Effector memory CD8-positive, alpha-beta T cell (primary cell): ENCODE measurements around the gene BORCS6.
A peak's percentile ranks its signal among the peaks of the same experiment; 100 is the strongest.

Experiments
- ATAC-seq: fragments of 150-1000 bp; cut with Tn5 transposase; replicated peaks from 2 replicates; pipeline ENCODE4 v1.10.0; 2021; ENCODE audit warnings: mild to moderate bottlenecking, moderate library complexity
- DNase-seq, 3 experiments: peaks; one replicate each; pipeline ENCODE4 v3.0.0; 2021
- H3K27ac Mint-ChIP-seq, 2 donors: one replicate each; pipeline ENCODE4 v1.8.0; 2022; ENCODE audit warnings: mild to moderate bottlenecking in 2 of 2, mixed read lengths in 2 of 2, moderate library complexity in 2 of 2
- H3K27me3 Mint-ChIP-seq, 2 donors: one replicate each; pipeline ENCODE4 v1.8.0; 2022; ENCODE audit warnings: mixed read lengths in 2 of 2
- H3K36me3 Mint-ChIP-seq: one replicate; pipeline ENCODE4 v1.8.0; 2022; ENCODE audit warnings: mild to moderate bottlenecking, moderate library complexity, mixed read lengths; ENCODE audit not compliant: insufficient read depth
- H3K4me1 Mint-ChIP-seq, 2 donors: one replicate each; pipeline ENCODE4 v1.8.0; 2022; ENCODE audit warnings: low read depth in 2 of 2, mixed read lengths in 2 of 2
- H3K4me3 Mint-ChIP-seq, 2 donors: one replicate each; pipeline ENCODE4 v1.8.0; 2022; ENCODE audit warnings: mild to moderate bottlenecking in 2 of 2, mixed read lengths in 2 of 2, moderate library complexity in 2 of 2
- H3K9me3 Mint-ChIP-seq, 2 donors: one replicate each; pipeline ENCODE4 v1.8.0; 2022; ENCODE audit warnings: mixed read lengths in 2 of 2

BORCS6 gene

DNA sequence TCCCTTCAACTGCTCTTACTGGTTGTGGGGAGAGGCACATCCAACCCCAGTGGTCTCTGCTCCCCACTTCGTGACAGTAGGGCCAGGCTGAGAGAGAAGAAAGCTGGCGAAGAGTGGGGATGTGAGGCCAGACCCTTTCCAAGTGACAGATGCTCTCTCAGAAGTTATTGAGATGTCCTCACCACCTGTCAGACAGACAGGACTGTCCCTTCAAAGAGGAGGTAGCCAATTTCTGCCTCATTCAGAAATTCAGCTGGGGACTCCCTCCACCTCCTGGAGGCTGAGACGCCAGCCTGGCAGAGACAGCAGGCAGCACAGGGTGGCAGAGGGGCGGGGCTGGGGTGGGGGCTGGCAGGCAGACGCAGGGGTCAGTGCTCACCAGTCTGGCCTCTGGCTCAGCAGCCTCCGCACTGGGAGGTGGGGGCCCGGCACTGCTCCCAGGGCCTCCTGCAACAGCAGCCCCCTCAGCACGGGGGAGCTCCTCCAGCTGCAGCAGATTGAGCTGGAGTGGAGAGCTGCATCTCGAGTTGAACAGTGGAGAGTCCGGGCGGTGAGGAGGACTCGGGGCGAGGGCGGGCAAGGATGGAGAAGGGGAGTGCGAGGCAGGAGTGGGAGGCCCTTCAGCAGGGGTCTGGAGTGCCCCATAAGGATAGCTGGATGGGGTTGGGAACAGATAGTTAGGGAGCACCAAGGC lies 46.9 kb downstream of the BORCS6 start:
- H3K27ac Mint-ChIP-seq = peak overlapping the region in 1 of 2 donors; percentile 80
- no peaks in the 10 kb centered on the region for H3K36me3 Mint-ChIP-seq
- no peaks in the 10 kb centered on the region for H3K9me3 Mint-ChIP-seq
- peak overlapping the region; percentile 41 to 64 for H3K4me3 Mint-ChIP-seq
- peaks cover 6 to 20% of the 10 kb centered on the region in 2 donors for H3K4me1 Mint-ChIP-seq
- ATAC-seq (no peak), DNase-seq (peak in 1 of 3 experiments; percentile 19)
- H3K27me3 Mint-ChIP-seq = no peaks in the 10 kb centered on the region

DNA sequence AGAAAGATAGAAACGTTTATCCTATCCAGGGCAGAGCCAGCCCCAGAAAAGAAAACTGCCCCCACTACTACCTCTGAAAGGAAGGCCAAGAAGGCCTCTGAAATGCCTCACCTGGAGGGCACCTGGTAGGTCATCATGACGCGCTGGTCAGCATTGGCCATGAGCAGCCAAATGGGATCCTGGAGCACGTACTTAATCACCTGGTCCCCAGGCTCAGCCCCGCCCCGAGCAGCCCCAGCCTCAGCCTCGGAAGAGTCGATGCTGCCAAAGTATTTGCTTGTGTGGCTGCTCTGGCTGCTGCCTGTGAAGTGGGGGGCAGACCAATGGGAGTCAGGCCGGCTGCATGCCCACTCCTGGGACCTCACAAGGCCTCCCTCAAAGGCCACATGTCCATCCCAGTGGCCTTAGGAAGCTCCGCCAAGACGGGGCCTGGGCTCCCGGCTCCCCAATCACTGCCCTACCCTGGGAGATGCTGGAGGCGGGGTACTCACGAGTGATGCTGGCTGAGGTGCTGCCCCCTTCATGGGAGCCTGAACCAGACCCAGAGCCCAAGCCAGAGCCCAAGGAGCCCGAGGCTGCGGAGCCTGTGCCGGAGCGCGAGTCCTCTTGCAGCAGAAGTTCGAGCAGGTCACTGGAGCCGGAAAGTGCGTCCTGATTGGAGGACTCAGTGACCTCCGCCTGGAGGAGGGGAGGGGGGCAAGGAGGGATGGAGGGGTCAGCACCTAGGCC lies 47.7 kb downstream of the BORCS6 start:
- peak overlapping the region in 1 of 2 donors; percentile 64 for H3K4me3 Mint-ChIP-seq
- H3K27me3 Mint-ChIP-seq = no peaks in the 10 kb centered on the region
- H3K4me1 Mint-ChIP-seq = peaks cover 6 to 16% of the 10 kb centered on the region in 2 donors
- H3K27ac Mint-ChIP-seq = peak overlapping the region in 1 of 2 donors; percentile 69
- no peaks in the 10 kb centered on the region for H3K9me3 Mint-ChIP-seq
- no peak for ATAC-seq
- H3K36me3 Mint-ChIP-seq = no peaks in the 10 kb centered on the region
- peak in 2 of 3 experiments; percentile 14 to 15 for DNase-seq

DNA sequence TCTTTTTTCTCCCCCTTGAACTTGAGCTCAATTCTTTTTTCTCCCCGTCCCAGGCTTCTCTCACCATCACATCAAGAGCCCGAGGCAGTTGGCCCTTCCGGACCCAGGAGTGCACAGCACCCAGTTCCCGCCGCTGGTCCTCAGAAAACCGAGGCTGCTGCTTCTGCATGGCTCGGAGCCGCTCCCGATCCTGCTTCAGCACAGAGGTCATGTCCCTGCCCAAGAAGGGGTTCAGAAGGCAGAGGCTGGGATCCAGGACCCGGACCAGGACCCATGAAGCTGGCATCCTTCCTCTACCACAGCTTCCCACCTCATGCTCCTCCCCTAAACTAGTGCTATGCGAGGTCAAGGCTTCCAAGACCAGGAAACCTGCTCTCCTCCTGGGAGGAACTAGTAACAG lies 48.2 kb downstream of the BORCS6 start:
- peak overlapping the region in 1 of 2 donors; percentile 64 for H3K4me3 Mint-ChIP-seq
- no peaks in the 10 kb centered on the region for H3K9me3 Mint-ChIP-seq
- H3K27me3 Mint-ChIP-seq = no peaks in the 10 kb centered on the region
- peaks cover 3 to 13% of the 10 kb centered on the region in 2 donors for H3K4me1 Mint-ChIP-seq
- no peaks in the 10 kb centered on the region for H3K36me3 Mint-ChIP-seq
- DNase-seq = no peak
- ATAC-seq = no peak
- peak overlapping the region in 1 of 2 donors; percentile 69 for H3K27ac Mint-ChIP-seq

DNA sequence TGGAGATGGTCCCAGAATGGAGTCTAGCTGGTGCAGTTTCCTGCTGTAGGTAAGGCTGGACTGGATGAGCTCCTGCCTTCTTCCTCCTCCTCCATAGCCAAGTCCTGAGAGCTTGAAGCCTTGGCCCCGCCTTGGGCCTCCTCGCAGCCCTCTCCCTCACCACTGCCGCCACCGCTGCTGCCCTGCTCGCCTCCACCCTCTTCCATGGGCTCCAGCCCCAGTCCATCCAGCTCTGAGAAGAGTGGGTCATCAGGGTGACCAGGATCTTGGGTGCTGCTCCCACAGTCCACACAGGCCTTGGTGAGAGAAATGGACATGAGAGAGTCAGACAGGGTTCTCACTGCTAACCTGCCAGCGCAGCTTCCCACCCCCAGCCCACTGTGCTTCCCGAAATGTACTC lies 48.9 kb downstream of the BORCS6 start:
- ATAC-seq (no peak), DNase-seq (peak in 1 of 3 experiments; percentile 2)
- no peaks in the 10 kb centered on the region for H3K27me3 Mint-ChIP-seq
- H3K27ac Mint-ChIP-seq = peak overlapping the region in 1 of 2 donors; percentile 69
- H3K4me3 Mint-ChIP-seq = no peak overlapping the region
- H3K9me3 Mint-ChIP-seq = no peaks in the 10 kb centered on the region
- H3K36me3 Mint-ChIP-seq = no peaks in the 10 kb centered on the region
- peaks cover 0 to 10% of the 10 kb centered on the region in 2 donors for H3K4me1 Mint-ChIP-seq

DNA sequence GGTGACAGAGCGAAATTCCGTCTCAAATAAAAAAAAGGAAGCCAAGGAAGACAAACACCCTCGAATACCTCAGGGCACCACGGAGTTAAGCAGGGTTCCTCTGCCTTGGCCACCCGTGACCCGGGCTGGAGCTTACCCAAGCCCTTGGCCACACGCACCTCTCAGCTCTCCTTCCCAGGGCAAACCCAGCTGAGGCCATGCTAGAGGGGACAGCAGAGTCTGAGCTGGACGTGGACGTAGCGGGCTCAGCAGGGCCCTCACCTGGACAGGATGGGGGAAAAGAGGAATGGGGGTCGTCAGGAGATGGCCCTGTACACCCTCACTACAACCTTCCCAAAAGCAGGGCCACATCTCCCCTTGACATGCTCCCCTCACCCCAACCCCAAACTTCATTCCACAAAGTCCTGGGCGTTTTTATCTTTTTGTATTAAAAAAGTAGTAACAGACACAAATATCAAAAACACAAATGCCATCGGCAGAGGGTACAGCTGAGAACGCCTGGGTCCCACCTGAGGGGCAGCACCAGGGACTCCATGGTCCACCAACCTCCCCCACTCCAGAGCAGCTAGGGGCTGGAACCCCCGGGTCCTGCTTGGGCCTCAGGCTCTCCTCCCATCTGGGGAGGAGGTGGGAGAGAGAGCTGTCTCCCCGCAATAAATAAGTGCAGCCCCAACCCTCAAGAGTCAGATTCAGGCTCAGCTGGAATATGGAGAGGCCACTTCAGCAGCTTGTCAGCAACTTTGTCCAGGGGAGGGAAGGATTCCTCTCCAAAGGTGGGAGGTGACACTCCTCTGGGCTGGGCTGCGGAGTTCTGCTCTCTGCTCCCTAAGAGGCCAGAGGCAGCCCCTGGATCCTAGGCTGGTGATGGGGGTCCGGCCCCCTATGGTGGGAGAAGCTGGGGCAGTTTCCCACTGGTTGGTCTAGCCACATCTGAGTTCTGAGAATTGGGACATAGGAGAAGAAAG lies 49.6 kb downstream of the BORCS6 start:
- peaks cover 0 to 8% of the 10 kb centered on the region in 2 donors for H3K4me1 Mint-ChIP-seq
- H3K27ac Mint-ChIP-seq = peak overlapping the region in 1 of 2 donors; percentile 69
- ATAC-seq (no peak), DNase-seq (peak in 1 of 3 experiments; percentile 9)
- H3K9me3 Mint-ChIP-seq = no peaks in the 10 kb centered on the region
- H3K4me3 Mint-ChIP-seq = peak overlapping the region in 1 of 2 donors; percentile 10
- H3K27me3 Mint-ChIP-seq = no peaks in the 10 kb centered on the region
- H3K36me3 Mint-ChIP-seq = peaks cover 5% of the 10 kb centered on the region

DNA sequence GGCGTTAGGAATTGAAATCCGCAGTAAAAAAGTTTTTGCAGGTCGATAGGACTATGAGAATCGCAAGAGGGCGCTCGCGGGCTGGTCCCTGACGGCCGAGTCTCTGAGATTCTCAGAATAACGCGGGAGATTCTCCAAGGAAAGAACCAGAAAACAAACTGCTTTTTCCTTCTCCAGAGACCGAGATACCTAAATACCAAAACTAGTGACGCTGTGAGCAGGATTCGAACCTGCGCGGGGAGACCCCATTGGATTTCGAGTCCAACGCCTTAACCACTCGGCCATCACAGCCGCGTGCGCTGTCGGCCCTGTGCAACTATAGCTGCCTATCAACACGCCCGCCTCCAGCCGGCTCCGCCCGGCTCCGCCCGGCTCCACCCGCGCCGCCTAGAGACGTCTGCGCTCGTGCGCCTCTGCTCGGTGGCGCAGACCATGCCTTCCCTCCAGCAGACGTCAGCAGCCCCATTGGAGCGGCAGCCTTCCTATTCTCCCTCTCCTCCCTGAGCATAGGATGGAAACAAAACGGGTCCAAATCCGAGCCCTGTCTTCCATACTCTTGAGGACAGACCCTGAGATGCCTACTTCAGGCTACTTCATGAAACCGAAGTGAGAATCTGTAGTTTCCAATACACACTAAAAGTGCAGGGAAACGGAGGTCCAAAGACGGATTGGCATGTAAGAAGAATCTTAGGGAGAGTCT lies 51.2 kb downstream of the BORCS6 start:
- Mint-ChIP-seq H3K27ac (no peak overlapping the region), H3K36me3 (peaks cover 11% of the 10 kb centered on the region), H3K4me3 (no peak overlapping the region), H3K4me1 (peaks cover 0 to 4% of the 10 kb centered on the region in 2 donors), H3K27me3 (no peaks in the 10 kb centered on the region), H3K9me3 (no peaks in the 10 kb centered on the region)
- peak; percentile 86 for ATAC-seq
- DNase-seq = peak; percentile 95 to 99 (median 98)

DNA sequence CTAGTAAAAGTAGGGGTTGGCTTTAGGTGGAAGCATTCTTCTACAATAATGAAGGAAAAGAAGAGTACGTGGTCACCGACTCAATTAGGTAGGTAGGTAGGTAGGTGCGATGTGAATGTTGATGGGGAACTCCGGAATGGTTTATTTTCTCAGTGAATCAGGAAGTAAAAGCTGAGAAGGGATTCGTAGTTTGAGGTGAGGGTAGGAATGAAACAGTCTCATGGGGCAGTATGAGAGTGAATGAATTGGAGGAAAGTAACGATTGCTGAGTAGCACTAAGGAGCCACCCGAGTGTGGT lies 51.7 kb downstream of the BORCS6 start:
- H3K27me3 Mint-ChIP-seq = no peaks in the 10 kb centered on the region
- no peak overlapping the region for H3K27ac Mint-ChIP-seq
- no peaks in the 10 kb centered on the region for H3K9me3 Mint-ChIP-seq
- no peak overlapping the region for H3K4me3 Mint-ChIP-seq
- H3K36me3 Mint-ChIP-seq = peaks cover 16% of the 10 kb centered on the region
- H3K4me1 Mint-ChIP-seq = peaks cover 0 to 2% of the 10 kb centered on the region in 2 donors
- ATAC-seq (no peak), DNase-seq (no peak)
